Fibroblast of skin of right quadriceps (primary cell): Measurements from ENCODE around the gene RAB26.
"Not testable (repeated sequence)": the region's sequence is repeated elsewhere in the genome, so short reads cannot be mapped to it uniquely, and the experiment has no call there.

Source experiments
- DNase-seq: peaks from one replicate; pipeline ENCODE4 v3.0.0-alpha.2; 2013

The RAB26 gene

DNA sequence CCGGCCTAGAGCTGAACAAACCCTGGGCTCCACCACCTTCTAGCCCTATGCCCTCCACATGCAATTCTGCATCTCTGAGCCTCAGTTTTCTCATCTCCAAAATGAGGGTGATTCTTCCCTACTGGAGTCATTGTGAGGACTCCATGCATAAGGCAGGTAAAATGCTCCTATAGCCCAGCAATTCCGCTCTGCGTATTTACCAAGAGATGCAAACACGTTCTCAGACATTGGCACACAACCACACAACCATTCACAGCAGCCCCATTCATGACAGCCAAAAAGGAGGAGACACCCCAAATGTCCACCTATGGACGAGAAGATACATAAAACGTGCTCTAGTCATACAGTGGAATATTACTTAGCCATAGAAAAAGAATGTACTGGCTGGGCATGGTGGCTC lies 51.9 kb downstream of the RAB26 start:
- DNase-seq = no peak

DNA sequence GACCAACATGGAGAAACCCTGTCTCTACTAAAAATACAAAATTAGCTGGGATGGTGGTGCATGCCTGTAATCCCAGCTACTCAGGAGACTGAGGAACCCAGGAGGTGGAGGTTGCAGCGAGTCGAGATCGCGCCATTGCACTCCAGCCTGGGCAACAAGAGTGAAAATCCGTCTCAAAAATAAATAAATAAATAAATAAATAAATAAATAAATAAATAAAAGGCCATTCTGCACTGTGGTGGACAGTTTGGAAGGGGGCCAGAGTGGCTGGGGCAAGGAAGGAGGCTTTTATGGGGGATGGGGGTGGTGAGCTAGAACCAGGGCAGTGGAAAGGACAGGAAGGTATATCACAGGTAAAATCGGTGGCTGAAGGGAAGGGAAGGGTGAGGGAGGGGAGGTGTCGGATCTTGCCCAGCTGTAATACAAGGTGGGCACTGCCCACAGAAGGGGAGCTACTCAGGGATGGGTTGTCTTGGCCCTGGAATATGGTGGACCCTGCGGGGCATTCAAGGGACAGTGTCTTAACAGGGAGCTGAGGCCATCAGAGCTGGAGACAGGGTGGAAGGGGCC lies 54.8 kb downstream of the RAB26 start:
- not testable (repeated sequence) for DNase-seq
